Measurements from ENCODE around the gene HLA-DMB.

DNA sequence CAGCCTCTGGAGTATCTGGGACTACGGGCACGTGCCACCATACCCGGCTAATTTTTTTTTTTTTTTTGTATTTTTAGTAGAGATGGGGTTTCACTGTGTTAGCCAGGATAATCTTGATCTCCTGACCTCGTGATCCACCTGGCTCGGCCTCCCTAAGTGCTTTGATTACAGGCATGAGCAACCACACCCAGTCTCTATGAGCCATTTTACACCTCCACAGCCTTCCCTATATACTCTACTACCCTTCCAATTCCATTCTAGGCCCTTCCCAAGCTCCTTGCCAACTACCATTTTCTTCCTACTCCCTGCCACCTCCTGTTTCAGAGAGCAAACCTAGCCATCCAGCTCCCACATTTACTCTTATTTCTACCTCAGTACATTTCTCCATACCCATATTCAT lies 19.7 kb upstream of the HLA-DMB start:
- TF ChIP-seq EZH2 (IDR thresholded peaks at IDR 0.05; ENCODE audit: insufficient read depth, poor library complexity, severe bottlenecking) (no peak), EZH2phosphoT487 (IDR thresholded peaks at IDR 0.05; ENCODE audit: insufficient read depth, low read depth) (no peak)
